GM19238 (cell line): ENCODE data around the gene GKAP1.
"Not testable (repeated sequence)": the region's sequence is repeated elsewhere in the genome, so short reads cannot be mapped to it uniquely, and the experiment has no call there.

Experiments used
- DNase-seq: peaks from one replicate; pipeline ENCODE4 v3.0.0; 2011; ENCODE audit warnings: low spot score; ENCODE audit not compliant: insufficient read length

The GKAP1 gene

DNA sequence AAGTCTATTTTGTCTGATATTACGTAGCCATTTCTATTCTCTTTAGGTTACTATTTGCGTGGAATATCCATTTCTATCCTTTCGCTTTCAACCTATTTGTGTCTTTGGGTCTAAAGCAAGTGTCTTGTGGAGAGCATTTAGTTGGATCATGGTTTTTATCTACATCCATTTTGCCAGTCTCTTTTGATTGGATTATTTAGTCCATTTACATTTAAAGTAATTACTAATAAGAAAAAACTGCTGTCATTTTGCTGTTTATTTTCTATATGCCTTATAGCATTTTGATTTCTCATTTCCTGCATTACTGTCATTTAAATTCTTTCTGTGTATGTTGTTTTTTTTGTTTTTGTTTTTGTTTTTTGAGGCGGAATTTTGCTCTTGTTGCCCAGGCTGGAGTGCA is 83.8 kb downstream of the GKAP1 start:
- DNase-seq, result no peak

DNA sequence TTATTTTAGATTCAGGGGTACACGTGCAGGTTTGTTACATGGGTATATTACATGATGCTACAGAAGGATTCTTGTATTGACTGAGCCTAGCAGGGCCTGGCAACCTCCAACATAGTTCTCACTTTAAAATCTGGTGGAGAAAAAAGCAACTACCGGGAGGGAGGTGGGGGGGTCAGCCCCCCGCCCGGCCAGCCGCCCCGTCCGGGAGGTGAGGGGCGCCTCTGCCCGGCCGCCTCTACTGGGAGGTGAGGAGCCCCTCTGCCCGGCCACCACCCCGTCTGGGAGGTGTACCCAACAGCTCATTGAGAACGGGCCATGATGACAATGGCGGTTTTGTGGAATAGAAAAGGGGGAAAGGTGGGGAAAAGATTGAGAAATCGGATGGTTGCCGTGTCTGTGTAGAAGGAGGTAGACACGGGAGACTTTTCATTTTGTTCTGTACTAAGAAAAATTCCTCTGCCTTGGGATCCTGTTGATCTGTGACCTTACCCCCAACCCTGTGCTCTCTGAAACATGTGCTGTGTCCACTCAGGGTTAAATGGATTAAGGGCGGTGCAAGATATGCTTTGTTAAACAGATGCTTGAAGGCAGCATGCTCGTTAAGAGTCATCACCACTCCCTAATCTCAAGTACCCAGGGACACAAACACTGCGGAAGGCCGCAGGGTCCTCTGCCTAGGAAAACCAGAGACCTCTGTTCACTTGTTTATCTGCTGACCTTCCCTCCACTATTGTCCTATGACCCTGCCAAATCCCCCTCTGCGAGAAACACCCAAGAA is 88.8 kb downstream of the GKAP1 start:
- DNase-seq, result not testable (repeated sequence)

DNA sequence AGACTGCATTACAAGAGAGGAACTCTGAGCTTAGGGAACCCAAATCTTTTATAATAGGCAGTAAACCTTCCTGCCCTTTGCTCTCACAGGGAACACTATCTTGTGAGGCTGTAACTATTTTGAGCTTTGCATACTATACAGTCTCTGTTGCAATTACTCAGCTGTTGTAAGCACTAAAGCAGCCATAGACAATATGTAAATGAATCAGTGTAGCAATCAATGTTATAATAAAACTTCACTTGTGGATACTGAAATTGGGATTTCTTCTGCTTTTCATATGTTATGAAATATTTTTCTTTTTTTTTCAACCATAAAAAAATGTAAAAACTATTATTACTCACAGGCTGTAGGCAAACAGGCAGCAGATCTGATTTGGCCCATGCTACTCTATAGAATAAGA is 93.1 kb downstream of the GKAP1 start:
- DNase-seq, result no peak

- no peak for DNase-seq
These were observed 94.7 kb downstream of the GKAP1 start for GRCh38 chr9:83722726-83723495.

DNA sequence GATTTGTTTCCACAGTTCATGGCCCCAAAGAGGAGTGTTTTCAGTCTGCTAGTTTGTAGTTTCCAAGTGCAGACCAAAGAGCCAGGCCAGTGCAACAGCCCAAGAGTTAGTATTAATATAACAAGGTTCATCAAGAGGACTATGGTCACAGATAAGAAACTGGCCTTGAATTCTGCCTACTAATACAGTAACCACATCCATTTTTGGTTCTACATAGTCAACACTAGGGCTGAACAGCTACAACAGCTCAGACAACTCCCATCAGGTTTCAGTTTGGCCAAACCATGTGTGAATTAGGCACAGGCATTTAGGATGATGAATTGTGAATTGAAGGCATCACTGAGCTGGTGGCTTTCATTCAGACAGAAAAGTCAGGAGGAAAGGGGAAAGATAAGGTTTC is 96.1 kb downstream of the GKAP1 start:
- no peak for DNase-seq

DNA sequence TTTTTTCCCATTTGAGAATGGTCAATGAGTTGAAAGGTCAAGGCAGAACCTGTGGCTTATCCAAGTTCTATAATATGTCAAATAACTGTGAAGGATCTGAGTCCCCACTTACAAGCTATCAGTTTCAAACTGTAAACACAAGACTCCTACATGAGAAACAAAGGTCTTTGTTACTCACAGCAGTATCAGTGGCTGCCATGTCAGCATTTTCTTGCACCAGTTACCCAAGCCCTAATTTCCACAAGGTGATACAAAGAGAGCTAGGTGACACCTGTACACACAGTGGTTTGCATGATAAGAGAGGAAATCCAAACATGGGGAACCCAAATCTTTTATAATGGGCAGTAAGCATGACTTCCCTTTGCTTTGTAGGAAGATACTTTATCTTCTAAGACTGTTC is 101.8 kb downstream of the GKAP1 start:
- no peak for DNase-seq

DNA sequence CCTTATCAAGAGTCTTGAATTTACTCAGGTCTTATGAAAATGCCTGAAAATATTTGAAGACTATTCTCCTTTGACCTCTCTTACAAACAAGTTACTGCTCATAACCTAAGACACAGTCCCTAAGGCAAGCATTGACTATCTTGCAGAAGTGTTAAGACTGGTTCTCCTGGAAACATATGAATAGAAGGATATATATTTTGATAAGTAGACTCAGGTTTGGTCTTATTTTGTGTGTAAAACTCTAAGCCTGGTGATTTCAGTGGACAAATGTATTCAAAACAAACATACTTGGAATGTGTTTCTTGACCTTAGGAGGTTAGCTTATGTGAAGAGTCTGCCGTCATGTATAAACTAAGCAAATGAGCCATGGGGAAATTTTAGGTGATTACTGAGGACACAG is 102.3 kb downstream of the GKAP1 start:
- no peak for DNase-seq

DNA sequence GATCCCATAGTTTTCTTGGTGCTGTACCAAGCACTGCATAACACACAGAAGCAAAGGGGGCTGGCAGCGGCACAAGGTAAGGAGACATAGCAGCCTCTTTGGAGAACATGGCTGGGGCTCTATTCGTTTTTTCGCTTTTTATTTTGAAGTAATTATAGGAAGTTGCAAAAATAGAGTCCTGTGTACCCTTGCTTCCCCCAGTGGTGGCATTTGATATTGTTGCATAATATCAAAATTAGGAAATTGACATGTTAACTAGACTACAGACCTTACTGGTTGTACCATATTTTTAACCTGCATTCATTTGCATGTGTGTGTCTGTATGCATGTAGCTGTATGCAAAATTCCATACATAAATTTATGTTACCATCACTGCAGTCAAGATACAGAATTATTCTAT is 103.2 kb downstream of the GKAP1 start:
- DNase-seq, result no peak

DNA sequence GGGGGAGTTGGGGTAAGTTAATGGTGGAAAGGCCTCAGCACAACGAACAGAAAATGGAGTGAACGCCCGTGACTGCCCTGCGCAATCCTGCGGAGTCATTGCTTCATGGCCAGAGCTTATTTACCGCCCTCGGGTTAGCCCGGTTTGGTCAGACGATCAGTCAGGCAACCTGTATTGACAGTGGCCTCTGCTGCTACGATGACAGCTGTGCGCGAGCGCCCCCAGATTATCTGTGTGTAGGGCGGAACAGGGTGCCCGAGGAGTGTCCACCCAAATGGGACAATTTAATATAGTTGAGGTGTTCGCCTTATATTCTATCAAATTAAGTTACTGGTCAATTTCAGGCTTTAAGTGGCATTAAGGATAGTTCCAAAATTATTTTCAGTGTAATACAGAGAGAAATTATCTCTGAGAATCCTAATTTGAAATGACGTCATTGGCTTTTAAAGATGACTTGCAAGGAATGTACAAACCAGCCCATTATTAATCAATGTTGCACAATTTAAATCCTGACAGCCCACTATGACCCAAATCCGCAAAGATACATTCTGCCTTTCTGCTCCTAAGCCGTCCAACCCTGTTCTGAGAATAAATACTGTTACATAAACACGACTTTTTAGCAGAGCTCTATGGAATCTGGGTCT is 108.9 kb downstream of the GKAP1 start:
- DNase-seq, result peak; percentile 44

- DNase-seq, result peak; percentile 92
These were observed 109.6 kb downstream of the GKAP1 start, which contains the start of gene UBQLN1 for GRCh38 chr9:83707768-83708514. UBQLN1 (minus strand) TSS chr9:83707958; CDS start chr9:83707679, 279 bp downstream.

DNA sequence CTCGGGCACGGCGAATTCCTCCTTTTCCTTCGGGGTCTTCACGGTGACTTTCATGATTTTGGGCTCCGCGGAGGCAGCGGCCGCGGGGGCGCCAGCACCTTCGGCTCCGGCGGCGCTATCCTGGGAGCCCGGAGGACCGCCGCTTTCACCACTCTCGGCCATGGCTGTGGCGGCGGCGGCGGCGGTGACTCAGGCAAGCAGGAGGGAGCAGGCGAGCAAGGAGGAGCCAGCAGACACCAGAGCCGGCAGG is 110.1 kb downstream of the GKAP1 start:
- no peak for DNase-seq

GRCh38 chr9:83706676-83707517 is 110.7 kb downstream of the GKAP1 start:
- peak; percentile 13 for DNase-seq

- DNase-seq, result not testable (repeated sequence)
These were observed 112.3 kb downstream of the GKAP1 start for GRCh38 chr9:83705219-83705651.

DNA sequence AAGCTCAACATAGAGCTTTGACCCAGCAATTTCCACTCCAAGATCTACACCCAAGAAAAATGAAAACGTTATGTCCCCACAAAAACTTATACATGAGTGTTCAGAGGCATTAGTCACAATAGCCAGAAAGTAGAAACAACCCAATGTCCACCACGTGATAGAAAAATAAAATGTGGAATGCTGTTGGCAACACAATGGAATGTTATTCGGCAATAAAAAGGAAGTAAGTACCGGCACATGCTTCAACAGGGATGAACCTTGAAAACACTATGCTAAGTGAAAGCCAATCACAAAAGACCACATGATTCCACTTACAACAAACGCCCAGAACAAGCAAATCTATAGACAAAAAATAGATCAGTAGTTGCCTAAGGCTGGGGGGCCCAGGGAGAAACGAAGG is 115.8 kb downstream of the GKAP1 start:
- no peak for DNase-seq

- no peak for DNase-seq
These were observed 116.3 kb downstream of the GKAP1 start for GRCh38 chr9:83701286-83701685.

DNA sequence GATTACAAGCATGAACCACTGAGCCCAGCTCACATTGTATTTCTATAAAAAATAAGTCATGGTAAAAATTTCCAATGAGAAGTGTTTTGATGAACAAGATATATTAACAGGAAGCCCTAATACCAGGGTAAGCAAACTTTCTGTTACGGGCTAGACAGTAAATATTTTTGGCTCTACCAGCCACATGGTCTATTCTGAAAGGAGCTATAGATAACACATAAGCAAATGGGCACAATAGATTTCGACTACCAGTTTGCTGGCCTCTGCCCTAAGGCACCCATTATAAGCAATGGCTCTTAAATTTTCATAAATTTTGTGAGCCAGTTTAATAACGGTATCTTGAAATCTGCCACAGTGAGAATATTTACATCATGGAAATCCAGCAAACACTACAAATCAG is 118.0 kb downstream of the GKAP1 start:
- DNase-seq, result no peak

GRCh38 chr9:83698976-83699585 is 118.5 kb downstream of the GKAP1 start:
- DNase-seq, result no peak

GRCh38 chr9:83691492-83691891 is 126.1 kb downstream of the GKAP1 start:
- no peak for DNase-seq
